ENCODE data around the gene RBFOX1. TPM values are rescaled to one million over a fixed set of nuclear protein-coding genes. Genes with fewer than 3 reads are reported as not detected.

Gene RBFOX1
- total RNA-seq, 1 experiment from 2014 or later = not detected

GRCh38 chr16:7390974-7391373 lies 58.3 kb downstream of the RBFOX1 start:
- CTCF ChIA-PET = no interaction called here

GRCh38 chr16:7391694-7392093 lies 59.0 kb downstream of the RBFOX1 start:
- intact Hi-C loops (cut with micrococcal nuclease) = no loop called here
- DNase-seq (no peak), ATAC-seq (no peak)
- no peaks in the 10 kb centered on the region for H3K79me2 ChIP-seq (ENCODE audit: low read length)
- no peak overlapping the region for H3K9ac ChIP-seq (ENCODE audit: low read length)
- no peak overlapping the region for H3K27ac ChIP-seq (ENCODE audit: low read length)
- H4K20me1 ChIP-seq (ENCODE audit: low read length) = no peaks in the 10 kb centered on the region
- no peak overlapping the region for H3K4me2 ChIP-seq (ENCODE audit: low read length)
- H2AFZ ChIP-seq (ENCODE audit: low read length) = no peak overlapping the region
- H3K4me1 ChIP-seq (ENCODE audit: insufficient read depth, low read length) = no peaks in the 10 kb centered on the region
- H3K9me2 ChIP-seq (replicated peaks; ENCODE audit: low read length) = no peaks in the 10 kb centered on the region
- no peaks in the 10 kb centered on the region for H3K9me3 ChIP-seq (ENCODE audit: low read length)
- TF ChIP-seq EZH2phosphoT487 (IDR thresholded peaks at IDR 0.05; ENCODE audit: borderline replicate concordance, low read length) (no peak), EZH2 (IDR thresholded peaks at IDR 0.05; ENCODE audit: low read length, unreplicated experiment) (no peak), CTCF (conservative IDR thresholded peaks at IDR 0.05; ENCODE audit: low read depth, low read length) (no peak)
- no peak overlapping the region for H3K4me3 ChIP-seq (ENCODE audit: low read length)
- H3K36me3 ChIP-seq (ENCODE audit: low read depth, low read length) = no peaks in the 10 kb centered on the region
- POLR2A ChIA-PET (ENCODE audit: unreplicated experiment) = no interaction called here
- CTCF ChIA-PET = no interaction called here
- no TSS peak for BruUV-seq (replicated peaks)
- H3F3A ChIP-seq (ENCODE audit: low read length, unreplicated experiment) = no peaks in the 10 kb centered on the region
- no peaks in the 10 kb centered on the region for H3K27me3 ChIP-seq (ENCODE audit: low read length)

More at GRCh38 chr16:7390974-7391373, 58.3 kb downstream of the RBFOX1 start:
- Histone ChIP-seq H3K4me2 (ENCODE audit: low read length) (no peak overlapping the region), H3K4me1 (ENCODE audit: insufficient read depth, low read length) (no peaks in the 10 kb centered on the region), H3F3A (ENCODE audit: low read length, unreplicated experiment) (no peaks in the 10 kb centered on the region), H3K9me2 (replicated peaks; ENCODE audit: low read length) (no peaks in the 10 kb centered on the region), H3K36me3 (ENCODE audit: low read depth, low read length) (no peaks in the 10 kb centered on the region), H3K79me2 (ENCODE audit: low read length) (no peaks in the 10 kb centered on the region), H2AFZ (ENCODE audit: low read length) (no peak overlapping the region), H3K9ac (ENCODE audit: low read length) (no peak overlapping the region), H3K4me3 (ENCODE audit: low read length) (no peak overlapping the region), H3K9me3 (ENCODE audit: low read length) (no peaks in the 10 kb centered on the region), H3K27me3 (ENCODE audit: low read length) (no peaks in the 10 kb centered on the region), H3K27ac (ENCODE audit: low read length) (no peak overlapping the region), H4K20me1 (ENCODE audit: low read length) (no peaks in the 10 kb centered on the region)
- intact Hi-C loops (cut with micrococcal nuclease) = no loop called here
- TF ChIP-seq CTCF (conservative IDR thresholded peaks at IDR 0.05; ENCODE audit: low read depth, low read length) = no peak
- TF ChIP-seq EZH2 (IDR thresholded peaks at IDR 0.05; ENCODE audit: low read length, unreplicated experiment) = no peak
- no peak for TF ChIP-seq EZH2phosphoT487 (IDR thresholded peaks at IDR 0.05; ENCODE audit: borderline replicate concordance, low read length)
- BruUV-seq (replicated peaks) = no TSS peak
- no peak for ATAC-seq
- no peak for DNase-seq
- POLR2A ChIA-PET (ENCODE audit: unreplicated experiment) = no interaction called here

- ChIA-PET CTCF (no interaction called here), POLR2A (ENCODE audit: unreplicated experiment) (no interaction called here)
- no peak overlapping the region for H3K27ac ChIP-seq (ENCODE audit: low read length)
- H3F3A ChIP-seq (ENCODE audit: low read length, unreplicated experiment) = no peaks in the 10 kb centered on the region
- BruUV-seq (replicated peaks) = no TSS peak
- no peaks in the 10 kb centered on the region for H3K36me3 ChIP-seq (ENCODE audit: low read depth, low read length)
- intact Hi-C loops (cut with micrococcal nuclease) = no loop called here
- ATAC-seq (no peak), DNase-seq (no peak)
- H3K79me2 ChIP-seq (ENCODE audit: low read length) = no peaks in the 10 kb centered on the region
- H3K4me2 ChIP-seq (ENCODE audit: low read length) = no peak overlapping the region
- H3K4me1 ChIP-seq (ENCODE audit: insufficient read depth, low read length) = no peaks in the 10 kb centered on the region
- no peak overlapping the region for H2AFZ ChIP-seq (ENCODE audit: low read length)
- no peaks in the 10 kb centered on the region for H3K9me3 ChIP-seq (ENCODE audit: low read length)
- H3K9me2 ChIP-seq (replicated peaks; ENCODE audit: low read length) = no peaks in the 10 kb centered on the region
- no peaks in the 10 kb centered on the region for H3K27me3 ChIP-seq (ENCODE audit: low read length)
- no peaks in the 10 kb centered on the region for H4K20me1 ChIP-seq (ENCODE audit: low read length)
- no peak overlapping the region for H3K9ac ChIP-seq (ENCODE audit: low read length)
- TF ChIP-seq EZH2phosphoT487 (IDR thresholded peaks at IDR 0.05; ENCODE audit: borderline replicate concordance, low read length) (no peak), CTCF (conservative IDR thresholded peaks at IDR 0.05; ENCODE audit: low read depth, low read length) (no peak), EZH2 (IDR thresholded peaks at IDR 0.05; ENCODE audit: low read length, unreplicated experiment) (no peak)
- H3K4me3 ChIP-seq (ENCODE audit: low read length) = no peak overlapping the region
Observed at GRCh38 chr16:7392206-7392605, 59.6 kb downstream of the RBFOX1 start.

Data from PC-3 (cell line).